NCI-H1105 (cell line): ENCODE measurements around the gene BORCS6.
"Not testable (repeated sequence)": the region's sequence is repeated elsewhere in the genome, so short reads cannot be mapped to it uniquely, and the experiment has no call there.

ENCODE experiments used
- DNase-seq: peaks from one replicate; lab custom pipeline; 2025; lab: John Stamatoyannopoulos, UW

BORCS6 gene

DNA sequence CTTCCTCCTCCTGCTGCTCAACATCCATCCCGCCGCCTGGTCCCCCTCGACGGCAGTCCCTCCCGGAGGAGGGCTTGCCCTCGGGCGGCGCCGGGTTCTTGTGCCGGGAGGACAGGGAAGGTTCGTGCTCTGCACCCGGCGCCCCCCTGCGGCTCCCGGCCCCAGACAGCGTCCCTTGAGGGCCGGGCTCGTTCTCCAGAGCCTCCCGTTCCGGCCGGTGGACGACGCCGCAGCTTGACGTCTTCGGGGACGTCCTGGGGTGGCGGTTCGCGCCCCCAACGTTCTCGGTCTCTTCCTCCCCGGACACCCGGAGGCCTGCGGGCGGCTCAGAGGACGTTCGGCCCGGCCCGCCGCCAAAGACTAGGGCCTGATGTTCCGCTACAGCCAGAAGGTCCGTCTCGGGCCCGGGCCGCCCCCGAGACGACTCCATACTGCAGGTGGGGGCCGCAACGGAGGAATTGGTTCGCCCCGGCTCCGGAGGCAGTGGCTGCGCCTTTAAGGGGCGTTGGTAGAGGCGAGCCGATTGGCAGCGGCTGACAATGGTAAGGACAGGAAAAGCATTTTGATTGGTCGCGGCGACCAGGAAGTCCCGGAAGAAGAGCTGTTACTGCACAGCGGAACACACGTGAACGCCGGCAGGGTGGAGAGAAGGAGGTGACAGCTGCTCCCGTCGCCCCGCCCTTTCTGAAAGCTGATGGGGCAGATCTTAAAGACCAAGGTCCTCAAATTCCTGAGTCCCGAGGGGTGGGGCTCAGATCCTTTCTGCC is at the start of gene BORCS6:
Gene BORCS6 (minus strand): TSS at position 470 of the 767 bp plus-strand sequence. CDS start 40 bp downstream, at position 430.
- peak; percentile 98 for DNase-seq

DNA sequence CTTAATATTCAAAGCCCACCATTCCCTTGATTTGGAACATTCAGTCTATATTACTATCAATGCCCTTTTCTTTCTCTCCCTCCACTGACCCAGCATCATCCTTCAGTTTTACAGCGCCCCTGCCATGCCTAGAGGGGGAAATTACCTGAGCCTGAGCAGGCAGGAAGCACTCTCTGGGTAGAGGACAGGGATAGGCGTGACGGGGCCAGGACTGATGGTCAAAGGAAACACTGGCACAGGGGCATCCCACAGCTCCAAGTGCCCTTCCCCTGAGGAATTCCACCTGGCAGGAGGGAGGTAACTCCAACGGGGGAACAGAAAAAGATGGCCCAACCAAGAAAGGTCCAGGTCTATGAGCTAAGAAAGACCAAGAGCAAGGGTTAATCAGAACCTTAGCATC is 47.9 kb upstream of the BORCS6 start:
- no peak for DNase-seq

DNA sequence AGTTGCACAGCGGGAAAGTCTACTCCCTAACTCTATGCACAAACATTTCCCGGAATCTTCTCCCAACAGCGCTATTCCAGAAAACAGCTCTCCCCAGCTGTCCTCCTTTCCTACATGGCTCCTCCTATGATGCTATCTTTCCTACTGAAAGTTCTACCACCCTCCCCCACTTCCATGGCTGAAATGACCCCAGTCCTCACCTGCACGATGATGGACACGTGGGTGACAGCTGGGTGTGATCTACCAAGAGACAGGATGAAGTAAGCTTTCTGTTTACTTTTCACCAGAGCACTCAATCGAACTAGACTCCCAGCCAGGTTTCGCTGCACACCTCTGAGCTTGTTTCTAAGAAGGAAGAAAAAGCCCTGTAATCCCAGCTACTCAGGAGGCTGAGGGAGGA is 47.2 kb upstream of the BORCS6 start:
- no peak for DNase-seq

DNA sequence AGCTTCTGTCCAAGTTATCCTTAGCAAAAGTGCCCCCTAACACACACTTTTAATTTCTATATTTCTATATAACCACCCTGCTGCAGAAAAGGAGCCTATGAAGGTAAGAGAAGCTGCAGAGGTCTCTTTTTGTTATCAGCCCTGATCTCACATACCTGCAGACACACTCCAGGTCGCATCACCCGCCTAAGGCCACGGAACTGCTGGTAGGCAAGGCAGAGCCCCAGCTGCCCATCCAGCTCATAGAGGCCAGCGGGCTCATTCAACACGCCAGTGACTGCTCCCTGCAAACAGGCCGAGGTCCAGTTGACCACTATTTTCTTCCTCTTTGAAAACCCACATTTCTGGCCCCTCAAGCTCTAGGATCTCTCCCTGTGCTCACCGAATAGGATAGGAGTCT is 45.7 kb upstream of the BORCS6 start:
- DNase-seq, result no peak

DNA sequence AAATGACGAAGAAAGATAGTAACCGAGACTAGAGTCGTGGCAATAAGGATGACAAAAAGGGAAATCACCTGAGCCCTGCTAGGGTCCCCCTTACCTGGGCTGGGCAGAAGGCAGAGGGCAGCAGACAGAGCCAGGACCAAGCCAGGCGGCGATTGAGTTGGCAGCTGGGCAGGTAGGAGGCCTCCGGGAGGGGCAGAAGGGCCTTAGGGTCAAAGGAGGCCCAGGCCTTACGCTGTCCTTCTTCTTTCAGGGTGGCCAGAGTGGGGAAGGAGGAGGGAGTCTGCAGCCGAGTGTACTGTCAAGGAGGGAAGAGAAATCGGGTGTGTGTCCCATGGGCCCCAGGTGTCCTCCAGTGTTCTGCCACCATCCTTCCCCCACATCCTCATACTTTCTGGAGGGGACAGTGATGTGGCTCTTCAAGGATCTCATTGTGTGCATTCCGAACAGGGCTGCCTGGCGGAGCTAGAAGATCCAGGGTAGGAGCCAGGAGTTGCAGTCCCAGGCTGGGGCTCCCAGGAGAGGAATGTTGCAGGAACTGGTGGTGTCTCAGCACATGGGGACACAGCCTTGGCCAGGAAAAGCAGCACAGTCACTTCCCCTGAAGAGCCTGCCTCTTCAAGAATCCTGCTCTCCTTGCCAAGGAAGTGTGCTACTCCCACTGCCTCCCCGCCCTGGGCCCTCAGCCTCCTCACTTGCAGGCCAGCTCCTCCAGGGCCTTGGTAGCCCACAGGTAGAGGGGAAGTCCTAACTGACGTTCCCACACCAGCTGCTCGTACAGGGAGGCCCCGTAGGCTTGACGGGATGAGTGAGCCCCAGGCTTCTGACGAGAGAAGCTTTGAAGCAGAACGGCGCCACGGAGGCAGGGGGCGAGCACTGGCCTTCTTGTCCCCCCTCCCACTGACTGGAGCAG is 44.6 kb upstream of the BORCS6 start:
- DNase-seq, result no peak

DNA sequence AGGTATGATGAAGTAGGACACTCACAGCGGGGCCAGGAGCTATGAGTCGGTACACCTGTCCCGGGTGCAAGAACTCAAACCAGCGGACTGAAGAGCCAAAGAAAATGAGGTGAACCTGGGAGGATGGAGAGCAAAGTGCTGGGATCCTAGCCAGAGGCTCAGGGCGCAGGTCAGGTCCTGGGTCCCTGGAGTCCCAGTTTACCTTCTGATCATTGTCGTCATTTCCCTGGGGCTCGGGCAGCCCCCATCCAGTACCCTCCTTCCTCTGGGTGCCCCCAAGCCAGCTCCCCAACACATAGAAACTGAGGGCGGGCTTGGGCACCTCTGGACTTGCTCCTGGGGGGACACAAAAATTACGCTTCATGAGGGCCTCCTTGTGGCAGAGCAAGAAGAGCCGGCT is 41.7 kb upstream of the BORCS6 start:
- DNase-seq, result no peak

DNA sequence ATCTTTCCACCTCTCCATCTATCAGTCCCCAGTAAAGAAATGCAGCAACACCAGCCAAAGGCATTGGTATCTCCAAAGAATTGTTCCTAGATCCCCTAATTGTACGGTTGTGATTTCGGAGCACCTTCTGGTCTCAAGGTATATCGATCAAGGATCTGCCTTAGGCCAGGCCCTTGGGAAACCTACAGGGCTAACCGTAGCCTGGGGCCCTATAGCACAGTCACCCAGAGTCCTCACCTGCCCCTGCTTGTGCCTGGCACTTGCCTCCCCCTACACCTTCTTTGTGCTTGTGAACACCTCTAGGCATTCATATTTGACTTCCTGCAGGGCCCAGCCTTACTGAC is 37.2 kb upstream of the BORCS6 start:
- no peak for DNase-seq

DNA sequence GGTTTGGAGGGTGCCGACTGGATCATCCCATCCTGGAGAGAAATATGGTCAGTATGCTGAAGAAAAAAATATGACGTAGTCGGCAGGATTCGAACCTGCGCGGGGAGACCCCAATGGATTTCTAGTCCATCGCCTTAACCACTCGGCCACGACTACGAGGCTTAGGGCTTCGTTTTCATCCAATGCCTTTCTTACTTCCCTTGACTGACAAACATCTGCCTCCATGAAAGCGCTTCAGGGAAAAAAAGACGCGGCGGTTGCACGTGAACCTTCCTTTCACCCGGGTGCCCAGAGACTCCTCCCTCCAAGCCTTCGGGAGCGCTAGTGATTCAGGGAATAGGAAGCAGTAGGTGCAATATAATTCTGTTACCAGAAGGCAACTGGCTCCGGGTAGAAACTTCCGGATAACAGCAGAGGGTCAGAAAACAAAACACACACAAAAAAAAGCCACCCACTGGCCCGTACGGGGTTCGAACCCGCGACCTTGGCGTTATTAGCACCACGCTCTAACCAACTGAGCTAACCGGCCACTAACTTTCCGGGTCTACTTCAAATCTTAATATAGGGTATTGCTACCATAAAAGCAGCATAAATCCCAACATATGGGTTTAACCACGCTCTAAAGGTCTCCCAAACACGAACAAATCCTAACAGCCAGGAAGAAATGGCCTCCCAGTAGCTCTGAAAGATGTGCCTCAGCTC is 36.7 kb upstream of the BORCS6 start:
- peak; percentile 94 for DNase-seq

DNA sequence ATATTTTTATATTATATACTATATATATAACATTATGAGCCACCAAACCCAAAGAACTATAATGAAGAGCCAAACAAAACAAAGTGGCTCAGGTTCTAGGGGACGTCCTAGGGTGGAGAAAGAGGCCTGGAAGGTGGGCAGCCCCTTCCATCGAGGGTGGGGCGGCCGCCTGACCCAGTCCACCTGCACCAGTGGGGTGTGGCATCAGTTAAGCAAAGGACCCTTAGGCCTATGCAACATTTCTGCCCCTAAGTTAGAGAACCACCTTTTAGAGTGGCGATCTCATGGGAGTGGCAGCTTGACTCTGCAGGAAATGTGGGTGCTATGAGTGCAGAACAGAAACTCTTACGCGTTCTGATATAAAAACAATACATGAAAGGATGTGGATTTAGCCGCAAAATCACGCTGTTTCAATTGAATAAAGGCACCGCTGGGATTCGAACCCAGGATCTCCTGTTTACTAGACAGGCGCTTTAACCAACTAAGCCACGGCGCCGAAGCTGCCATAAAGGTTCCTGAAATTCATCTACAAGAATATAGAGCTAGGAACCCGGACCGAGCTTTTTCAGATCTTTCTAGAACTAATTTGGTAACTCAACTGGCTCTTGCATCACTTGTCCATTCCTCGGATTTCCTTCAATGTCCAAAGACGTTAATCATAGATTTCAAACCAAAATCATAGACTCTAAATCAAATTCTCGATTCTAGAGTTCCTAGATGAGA is 36.0 kb upstream of the BORCS6 start:
- DNase-seq, result peak; percentile 63

DNA sequence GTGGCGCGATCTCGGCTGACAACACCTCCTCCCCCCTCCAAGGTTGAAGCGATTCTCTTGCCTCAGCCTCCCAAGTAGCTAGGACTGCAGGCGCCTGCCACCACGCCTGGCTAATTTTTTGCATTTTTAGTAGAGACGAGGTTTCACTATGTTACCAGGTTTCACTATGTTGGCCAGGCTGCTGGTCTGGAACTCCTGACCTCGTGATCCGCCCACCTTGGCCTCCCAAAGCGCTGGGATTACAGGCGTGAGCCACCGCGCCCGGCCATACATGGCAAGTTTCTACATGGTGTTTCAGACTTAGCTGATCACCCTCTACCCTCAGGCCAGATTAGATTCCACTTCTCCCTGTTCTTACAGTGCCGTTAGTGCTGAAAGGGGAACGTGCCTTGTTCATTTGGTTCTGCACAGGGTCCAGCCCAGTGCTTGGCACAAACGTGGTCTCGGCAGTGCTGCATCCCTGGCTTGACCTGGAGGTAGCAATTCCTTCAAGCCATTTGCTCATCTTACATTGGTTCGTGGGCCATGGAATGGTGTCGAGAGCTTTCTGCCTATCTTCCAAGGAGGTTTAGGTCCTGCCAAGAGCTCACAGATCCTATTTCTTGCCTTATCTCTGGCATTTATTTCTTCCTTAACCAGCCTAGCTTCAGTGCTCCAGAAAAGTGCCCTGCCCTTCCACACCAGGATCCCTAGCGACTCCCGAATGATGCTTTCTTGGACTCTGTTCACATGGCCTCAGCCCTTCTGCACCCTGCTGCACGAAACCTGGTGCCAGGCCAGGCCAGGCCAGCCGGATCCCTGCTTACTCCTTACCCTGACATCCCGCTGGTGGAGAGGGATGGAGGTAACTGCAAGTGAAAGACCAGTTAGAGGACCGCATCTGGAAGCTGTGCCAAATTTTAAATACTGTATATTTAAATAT is 35.2 kb upstream of the BORCS6 start:
- no peak for DNase-seq

DNA sequence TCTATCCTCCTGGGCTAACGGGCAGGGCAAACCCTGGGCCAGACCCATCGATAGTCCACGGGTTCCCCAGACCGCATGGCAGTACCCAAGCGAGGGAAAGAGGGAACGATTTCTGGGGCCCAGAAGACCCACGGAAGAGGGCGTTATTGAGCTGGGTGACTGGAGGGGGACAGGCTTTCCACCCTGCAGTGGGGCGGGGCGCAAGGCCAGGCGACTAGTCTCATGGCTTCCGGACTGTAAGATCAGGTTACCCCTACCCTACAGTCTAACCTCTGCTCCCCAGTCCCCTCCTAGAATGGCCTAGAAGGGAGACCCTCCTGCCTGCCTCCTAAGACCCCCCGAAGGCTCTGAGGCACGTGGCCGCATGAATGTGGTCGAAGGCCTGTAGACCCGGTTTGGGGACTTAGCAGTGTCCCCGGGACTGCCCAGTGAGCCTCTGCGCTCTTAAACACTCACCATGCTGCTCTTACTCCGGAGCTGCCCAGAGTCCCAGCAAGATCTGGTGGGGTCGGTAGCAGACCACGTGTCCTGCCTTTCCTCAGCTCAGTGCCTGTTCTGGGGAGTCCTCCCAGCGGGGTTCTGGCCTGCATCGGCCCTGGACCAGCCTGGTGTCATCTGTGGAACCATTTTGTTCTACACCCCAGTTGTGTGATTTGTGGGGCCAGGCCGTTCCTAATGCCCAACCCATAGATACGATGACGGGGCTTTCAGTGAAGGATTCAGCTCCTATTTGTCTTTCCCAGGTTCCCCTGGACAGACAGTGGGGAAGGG is 33.6 kb upstream of the BORCS6 start:
- peak; percentile 46 for DNase-seq

DNA sequence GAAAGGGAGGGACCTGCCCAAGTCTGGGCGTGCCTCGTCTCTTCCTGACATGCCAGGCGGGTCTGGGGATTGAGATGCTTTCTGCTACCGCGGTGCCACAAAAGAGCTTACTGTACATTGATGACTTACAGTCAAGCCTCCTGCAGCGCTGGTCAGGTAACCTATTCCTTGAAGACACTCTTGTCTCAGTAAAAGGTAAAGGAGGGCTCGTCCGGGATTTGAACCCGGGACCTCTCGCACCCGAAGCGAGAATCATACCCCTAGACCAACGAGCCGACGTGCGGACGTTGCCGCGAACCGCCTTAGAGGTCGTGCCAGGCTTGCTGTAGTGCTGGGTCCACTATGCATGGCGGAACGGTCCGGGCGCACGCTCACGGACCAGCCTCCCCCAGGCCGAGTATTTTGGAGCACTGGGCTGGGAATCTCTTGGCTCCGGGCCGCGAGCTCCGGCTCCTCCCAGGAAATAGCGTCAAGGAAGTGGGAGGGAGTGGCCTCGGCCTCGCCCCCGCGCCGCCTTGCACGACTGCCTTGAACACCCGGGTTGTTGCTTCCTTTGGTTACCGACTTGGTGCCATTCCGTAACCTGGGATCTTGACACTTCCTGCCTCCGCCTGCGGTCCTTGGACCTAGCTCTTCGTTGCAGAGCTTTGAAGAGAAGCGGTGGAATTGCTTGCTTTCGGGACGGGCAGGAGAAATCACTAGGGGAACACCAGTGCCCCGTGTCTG is 32.8 kb upstream of the BORCS6 start:
- peak; percentile 86 for DNase-seq

DNA sequence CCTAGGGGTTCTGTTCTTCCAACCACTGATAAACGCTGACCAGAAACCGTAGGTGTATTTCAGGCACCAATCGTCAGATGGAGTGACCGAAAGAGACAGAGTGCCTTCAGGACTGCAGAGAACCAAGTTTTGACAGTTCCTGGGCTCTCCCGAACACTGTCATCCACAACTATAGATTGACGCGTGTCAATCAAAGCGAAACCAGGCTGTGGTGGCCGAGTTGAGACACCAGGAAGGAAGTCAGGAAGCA is 32.3 kb upstream of the BORCS6 start:
- DNase-seq, result peak; percentile 76

DNA sequence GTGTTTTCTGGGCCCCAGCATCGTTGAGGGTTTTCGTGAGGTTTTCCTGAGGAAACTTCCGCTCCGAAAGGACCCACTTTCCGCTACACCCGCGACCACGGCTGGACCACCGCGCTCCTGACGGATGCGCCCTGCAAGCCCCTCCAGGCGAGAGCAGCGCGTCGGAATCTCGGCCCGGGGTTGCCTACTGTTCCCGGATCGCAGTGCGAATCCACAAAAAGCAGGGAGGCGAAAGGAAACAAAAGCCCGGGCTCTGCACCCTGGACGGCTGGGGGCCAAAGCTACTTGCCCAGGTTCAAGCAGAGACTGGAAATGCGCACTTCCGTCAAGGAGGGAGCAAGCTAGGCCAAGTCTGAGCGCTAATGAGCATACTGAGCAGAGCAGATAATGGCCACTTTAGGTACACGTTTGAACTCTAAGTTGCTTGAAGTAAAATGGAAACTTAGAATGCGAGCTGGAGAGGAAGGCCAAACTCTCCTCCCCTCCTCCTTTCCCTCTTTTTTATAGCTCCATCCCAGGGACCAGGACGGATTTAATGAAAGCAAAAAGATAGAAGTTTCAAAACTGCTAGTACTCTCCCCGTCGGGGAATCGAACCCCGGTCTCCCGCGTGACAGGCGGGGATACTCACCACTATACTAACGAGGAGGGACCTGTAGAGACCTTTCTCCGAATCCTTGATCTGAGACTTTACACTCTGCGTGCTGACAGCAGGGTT is 31.8 kb upstream of the BORCS6 start:
- DNase-seq, result peak; percentile 90

DNA sequence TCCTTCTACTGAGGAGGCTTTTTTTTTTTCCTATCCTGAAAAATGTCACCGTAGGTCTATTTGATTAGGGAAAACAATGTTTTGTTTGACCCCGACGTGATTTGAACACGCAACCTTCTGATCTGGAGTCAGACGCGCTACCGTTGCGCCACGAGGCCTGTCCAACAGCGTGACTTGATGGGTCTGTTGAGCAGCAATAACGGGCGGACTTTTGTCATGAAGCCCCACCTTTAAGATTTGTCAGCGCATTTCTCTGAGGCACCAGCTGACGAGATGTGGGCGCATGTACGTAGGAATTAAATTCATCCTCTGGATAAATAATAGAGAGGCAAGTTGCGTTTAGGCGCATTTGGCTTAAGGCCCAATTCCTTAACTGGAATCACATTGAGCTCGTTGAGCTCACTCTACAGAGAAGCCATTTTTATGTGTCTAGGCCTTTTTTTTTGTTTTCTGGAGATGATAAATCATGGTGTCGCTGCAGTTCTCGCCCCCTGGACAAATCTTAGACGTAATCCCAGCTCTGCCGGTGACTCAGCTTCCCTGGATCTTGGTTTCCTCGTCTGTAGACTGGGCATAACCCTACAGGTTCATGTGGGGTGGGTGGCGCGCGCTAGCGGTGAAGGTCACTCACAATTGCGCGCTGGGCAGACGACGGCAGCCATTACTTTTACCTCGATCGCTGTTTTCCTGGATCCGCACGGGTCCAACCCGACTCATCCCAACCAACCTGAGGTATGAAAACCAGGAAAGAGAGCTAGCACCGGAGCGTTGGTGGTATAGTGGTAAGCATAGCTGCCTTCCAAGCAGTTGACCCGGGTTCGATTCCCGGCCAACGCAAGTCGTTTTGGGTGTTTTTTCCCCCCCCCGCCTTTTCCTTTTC is 31.0 kb upstream of the BORCS6 start:
- peak; percentile 93 for DNase-seq

DNA sequence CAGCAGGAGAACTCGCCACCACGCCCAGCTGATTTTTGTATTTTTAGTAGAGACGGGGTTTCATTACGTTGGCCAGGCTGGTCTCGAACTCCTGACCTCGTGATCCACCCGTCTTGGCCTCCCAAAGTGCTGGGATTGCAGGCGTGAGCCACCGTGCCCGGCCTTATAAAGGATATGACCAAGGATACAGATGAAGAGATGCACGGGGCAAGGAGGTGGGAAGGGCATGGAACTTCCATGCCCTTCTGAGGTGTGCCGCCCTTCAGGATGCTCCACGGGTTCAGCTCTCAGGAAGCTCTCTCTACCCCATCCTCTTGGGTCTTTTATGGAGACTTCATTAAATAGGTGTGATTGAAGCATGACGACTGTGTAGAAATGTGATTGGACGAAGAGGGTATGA is 24.0 kb upstream of the BORCS6 start:
- not testable (repeated sequence) for DNase-seq

DNA sequence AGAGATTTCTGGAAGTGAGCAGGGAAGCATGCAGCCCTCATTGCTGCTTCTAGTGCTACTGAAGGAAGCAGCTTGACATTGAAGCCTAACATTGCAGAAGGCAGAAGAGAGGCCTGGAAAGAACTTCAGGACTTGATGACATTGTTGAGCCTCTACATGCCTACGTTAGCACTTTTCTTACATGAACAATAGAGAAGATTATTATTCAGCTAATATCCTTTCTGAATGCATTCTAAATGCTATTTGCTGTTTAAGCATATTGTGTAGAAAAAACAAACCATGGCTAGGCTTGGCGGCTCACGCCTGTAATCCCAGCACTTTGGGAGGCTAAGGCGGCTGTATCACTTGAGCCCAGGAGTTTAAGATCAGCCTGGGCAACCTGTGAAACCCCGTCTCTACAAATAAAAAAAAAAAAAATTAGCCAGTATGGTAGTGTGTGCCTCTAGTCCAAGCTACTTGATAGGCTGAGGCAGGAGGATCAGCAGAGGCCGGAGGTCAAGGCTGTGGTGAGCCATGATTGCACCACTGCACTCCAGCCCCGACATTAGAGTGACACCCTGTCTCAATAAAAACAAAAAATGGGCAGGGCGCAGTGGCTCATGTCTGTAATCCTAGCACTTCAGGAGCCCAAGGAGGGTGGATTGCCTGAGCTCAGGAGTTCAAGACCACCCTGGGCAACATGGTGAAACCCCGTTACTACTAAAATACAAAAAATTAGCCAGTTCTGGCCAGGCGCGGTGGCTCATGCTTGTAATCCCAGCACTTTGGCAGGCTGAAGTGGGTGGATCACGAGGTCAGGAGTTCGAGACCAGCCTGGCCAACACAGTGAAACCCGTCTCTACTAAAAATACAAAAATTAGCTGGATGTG is 22.6 kb upstream of the BORCS6 start:
- no peak for DNase-seq
